GM18870 (cell line): ENCODE data around the gene CDRT4.

Experiments used
- ATAC-seq: cut with Tn5 transposase; IDR thresholded peaks from one replicate; pipeline ENCODE4 v1.9.1; 2021; ENCODE audit warnings: moderate library complexity; ENCODE audit not compliant: unreplicated experiment

Gene CDRT4

GRCh38 chr17:15492791-15493692, 25.6 kb upstream of the CDRT4 start:
- no peak for ATAC-seq

DNA sequence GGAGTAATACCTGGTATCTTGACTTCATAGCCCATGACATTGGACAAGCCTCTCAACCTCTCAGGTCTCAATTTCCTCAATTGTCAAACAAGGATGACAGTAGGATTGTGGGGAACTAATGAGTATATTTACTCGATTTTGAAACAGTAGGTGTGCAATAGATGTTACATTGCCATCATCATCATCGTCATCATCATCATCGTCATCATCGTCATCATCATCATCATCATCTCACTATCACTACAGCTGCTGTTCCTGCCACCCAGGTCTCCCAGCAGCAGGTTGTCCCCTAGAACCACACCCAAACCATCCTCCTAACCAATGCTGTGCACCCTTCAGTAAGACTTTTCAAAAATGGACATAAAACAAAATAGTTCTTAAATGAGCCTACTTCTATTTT, 24.8 kb upstream of the CDRT4 start:
- no peak for ATAC-seq

DNA sequence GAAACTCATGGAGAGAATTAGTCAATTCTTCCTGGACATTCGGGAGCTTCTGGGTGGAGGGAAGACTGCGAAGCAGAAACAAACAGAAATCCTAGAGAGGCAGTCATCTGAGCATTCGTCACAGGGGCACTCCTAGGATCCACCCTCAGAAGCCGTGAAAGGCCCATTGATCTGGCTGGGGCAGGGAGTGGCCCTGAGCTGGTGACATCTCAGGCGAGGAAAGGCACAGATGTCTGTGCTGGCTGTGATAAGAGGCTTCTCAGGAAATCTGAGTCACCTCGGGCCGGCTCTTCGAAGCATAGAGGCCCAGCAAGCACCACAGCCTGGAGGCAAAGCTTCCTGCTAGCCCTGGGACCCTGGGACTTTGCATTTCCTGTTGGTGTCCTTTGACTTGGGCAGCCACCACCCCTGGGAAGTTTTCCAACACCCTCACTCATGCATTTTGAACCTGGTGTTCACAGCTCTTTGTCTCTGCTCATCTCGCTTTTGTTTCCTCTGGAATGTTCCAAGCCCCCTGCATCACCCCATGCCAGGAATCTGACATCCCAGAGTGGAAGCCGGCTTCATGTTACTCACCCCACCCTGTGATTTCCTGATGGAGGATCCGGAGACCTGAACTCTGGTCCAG, 23.3 kb upstream of the CDRT4 start:
- no peak for ATAC-seq

- no peak for ATAC-seq
Measured at GRCh38 chr17:15488557-15488956, 21.1 kb upstream of the CDRT4 start.

DNA sequence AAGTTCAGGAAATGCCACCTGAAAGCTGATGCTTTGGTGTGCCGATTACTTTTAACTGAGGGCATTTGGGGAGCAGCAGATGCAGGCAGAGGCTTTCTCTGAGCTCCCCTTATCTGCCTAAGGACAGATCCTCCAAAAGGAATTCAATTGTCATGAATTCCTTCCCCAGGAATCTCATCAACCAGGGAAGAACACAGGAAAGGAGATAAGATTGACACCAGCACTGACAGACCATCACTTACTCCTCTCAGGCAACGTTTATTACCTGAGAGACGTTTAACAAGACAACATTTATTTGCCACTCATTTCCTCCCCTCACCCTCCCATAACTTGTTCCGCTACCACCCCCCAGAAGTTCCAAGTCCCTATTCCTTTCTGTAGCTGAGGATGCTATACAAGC, 17.6 kb upstream of the CDRT4 start:
- no peak for ATAC-seq

GRCh38 chr17:15483431-15483830, 16.0 kb upstream of the CDRT4 start:
- ATAC-seq, result no peak

DNA sequence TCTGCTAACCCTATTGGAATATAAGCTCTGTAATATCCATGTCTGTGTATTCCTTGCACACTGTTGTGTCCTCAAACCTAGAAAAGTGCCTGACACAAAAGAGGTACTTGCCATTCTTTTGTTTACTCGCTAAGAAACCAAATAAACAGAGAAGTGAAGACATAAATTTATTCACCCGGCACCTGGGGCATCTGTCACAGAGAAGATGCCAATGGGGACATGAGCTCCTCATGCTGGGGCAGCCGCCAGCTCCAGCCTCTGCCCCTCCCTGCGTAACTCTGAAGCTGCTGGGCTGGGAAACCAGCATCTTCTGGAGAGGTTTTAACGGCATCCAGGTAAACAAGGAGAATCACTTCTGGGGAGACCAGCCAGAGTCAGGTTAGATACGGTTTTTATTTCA, 15.1 kb upstream of the CDRT4 start:
- ATAC-seq, result no peak

GRCh38 chr17:15481481-15481880, 14.1 kb upstream of the CDRT4 start:
- ATAC-seq, result no peak

GRCh38 chr17:15480204-15480603, 12.8 kb upstream of the CDRT4 start:
- ATAC-seq, result no peak

DNA sequence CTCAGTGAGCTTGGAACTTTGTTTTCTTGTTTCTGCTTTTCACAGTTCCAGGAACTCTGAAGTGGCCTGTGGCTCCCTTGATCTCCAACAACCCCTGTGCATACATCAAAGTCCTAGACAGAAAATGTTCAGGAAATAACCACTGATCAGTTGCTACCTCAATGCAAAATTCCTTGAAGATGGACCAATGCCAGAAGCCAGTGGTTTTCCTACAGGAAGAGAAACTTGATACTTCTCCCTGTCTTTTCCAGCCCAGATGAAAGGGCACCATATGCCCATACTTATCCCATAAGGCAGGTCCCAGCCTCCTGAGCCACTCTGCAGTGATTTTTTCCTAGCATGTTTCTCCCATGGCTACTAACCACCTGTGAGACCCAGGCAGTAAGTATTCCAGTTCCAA, 12.3 kb upstream of the CDRT4 start:
- no peak for ATAC-seq

GRCh38 chr17:15478845-15479244, 11.4 kb upstream of the CDRT4 start:
- ATAC-seq, result no peak

GRCh38 chr17:15475631-15476354, 8.4 kb upstream of the CDRT4 start:
- ATAC-seq, result no peak

DNA sequence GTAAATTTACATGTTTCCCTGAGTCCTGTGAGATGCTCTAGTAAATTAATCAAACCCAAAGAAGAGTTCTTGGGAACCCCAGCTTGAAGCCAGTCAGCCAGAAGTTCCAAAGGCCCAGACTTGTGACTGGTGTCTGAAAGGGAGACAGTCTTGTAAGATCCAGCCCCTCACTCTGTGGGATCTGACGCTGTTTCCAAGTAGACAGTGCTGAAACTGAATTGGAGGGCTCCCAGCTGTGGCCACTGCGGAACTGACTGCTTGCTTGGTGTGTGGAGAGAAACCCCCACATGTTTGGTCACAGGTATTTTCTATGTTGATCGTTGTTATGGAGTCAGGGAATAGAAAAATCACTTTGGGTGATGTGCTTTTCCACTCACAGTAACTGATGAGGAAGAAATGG, 5.5 kb upstream of the CDRT4 start:
- ATAC-seq, result no peak

- no peak for ATAC-seq
Measured at GRCh38 chr17:15470536-15470935, 3.1 kb upstream of the CDRT4 start.

DNA sequence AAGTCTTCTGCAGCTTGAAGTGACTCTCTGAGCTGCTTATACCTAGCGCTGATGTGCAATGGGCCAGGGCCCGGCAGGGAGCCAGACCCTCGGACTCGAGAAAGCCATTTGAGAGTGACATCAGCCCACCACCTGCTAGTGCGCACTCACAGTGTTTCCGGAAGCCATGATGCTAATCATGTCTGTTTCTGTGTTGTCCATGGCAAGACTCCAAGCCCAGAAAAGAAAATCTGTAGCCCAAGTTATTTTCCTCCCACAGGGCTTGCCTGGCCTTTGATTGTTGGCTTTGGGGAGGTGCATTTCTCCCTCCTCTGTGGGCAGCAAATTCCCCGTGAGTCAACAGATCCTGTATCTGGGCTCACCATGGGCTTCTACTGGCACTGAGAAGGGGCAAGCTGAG, 1.8 kb upstream of the CDRT4 start:
- ATAC-seq, result no peak

DNA sequence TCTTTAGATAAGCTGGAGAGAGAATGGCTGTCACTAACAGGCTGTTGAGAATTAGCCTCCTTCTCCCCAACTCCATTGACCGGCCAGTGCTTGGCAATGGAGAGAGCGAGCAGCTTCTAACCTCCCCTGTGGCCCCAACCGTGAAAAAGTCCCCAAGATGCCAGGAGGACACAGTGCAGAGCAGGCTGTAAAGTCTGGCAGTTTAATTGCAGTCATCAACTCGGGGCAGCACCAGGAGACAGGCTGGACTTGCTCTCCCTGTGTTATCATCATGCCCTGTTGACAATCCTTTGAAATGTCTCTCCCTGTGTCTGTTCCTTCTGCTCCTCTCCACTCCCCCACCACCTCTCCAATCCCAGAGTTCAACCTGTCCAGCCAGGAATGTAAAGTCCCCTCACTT, 705 bp upstream of the CDRT4 start:
- no peak for ATAC-seq

- no peak for ATAC-seq
Measured at GRCh38 chr17:15466131-15466530, 1.3 kb downstream of the CDRT4 start.

DNA sequence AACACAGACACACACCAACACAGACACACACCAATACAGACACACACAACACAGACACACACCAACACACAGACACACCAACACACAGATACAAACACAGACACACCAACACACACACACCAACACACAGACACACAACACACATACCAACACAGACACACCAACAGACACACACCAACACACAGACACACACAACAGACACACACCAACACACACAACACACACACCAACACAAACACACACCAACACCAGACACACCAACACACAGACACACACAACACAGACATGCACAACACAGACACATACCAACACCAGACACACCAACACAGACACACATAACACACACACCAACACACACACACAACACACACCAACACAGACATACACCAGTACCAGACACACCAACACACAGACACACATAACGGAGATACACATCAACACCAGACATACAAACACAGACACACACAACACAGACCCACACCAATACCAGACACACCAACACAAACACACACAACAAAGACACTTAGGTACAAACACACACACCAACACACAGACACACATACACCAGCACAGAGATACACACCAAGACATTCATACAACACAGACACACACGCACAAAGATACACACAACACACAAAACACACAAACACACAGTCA, 2.2 kb downstream of the CDRT4 start:
- ATAC-seq, result no peak

DNA sequence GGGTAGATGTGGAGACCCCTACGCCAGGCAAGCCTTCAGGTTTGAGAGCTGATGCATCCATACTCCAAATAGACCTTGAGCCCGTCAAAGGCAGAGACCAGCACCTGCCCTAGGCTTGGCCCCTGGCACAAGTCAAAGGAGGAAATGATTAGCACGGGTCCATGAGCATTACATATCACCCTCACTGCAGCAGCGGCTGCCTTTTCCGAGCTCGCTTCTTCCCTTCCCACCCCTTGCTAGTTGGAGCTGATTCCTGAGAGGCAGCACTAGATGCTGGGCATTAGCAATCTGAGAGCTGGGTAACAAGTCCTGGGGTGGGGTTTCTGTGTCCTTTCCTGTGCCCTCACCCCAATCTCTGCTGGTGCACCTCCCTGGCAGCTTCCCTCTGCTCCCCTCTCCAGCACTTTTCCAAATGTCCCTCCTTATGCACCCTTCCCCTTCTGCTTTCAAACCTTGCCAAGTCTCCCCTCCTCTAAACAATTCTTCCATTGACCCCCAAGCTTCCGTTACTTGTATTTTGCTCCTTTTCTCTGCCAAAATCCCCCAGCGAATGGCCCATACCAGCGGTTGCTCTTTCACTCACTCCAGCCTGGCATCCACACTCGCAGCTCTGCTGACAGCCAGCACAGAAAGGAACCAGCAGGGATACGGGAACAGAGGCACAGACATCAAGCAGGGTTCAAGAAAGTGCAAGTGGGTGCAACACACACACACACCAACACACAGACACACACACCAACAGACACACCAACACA, 3.0 kb downstream of the CDRT4 start:
- no peak for ATAC-seq

DNA sequence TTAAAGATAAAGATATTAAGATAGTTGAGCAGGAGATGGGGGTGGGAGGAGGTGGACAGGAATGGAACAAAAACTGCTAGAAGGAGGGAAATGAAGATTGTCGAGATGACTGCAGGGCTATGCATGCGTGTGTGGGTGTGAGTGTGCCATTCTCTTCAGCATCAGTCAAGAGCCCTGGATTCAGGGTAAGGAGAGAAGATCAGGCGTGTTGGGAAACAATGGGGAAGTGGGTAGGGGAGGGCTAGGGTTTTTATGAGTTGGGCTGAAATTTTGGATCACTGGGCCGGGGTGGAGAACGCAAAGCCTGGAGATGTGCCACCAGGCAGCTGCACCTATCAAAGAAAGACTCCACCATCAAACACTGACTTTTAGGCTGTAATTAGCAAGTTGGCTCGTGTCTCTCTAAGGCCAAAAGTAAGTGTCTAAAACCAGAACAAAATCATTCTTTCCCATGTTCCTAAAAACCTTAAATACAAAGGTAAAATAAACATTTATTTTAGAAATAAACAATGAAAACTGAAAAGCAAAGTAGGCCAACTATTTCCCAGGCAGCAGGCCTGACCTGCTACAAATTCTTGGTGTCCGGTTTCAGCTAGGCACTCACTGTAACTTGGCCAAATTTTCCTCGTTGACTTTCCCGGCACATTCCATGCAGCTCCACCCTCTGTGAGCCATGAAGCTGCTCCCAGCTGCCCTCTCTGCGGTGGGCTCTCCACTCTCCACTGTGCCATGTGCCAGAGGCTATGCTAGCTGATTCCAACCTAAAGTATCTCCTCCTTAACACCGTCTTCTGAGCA, 4.2 kb downstream of the CDRT4 start:
- ATAC-seq, result no peak
